GM21515 (cell line): Measurements from ENCODE around the gene KRTAP10-12.

ENCODE experiments used
- ATAC-seq: cut with Tn5 transposase; IDR thresholded peaks from one replicate; pipeline ENCODE4 v1.9.1; 2021; ENCODE audit not compliant: unreplicated experiment

Gene KRTAP10-12

GRCh38 chr21:44730951-44731579 is 34.1 kb downstream of the KRTAP10-12 start:
- no peak for ATAC-seq

DNA sequence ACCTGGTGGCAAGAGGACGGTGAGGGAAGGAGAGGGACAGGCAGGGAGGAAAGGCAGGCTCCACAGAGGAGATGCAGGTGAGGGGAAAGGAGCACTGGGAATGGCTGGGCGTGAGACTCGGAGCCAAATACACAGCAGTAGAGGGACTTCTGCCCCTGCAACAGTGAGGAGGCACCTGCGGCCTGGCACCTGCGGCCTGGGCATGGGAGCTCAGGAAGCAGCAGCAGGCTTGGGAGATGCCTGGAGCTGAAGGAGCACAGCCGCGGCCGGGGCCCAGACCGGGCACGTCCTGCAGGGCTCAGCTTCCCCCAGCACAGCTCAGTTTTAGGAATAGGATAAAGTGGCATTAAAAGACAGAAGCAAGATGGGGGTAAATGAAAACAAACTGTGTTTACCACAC is 35.3 kb downstream of the KRTAP10-12 start:
- no peak for ATAC-seq

DNA sequence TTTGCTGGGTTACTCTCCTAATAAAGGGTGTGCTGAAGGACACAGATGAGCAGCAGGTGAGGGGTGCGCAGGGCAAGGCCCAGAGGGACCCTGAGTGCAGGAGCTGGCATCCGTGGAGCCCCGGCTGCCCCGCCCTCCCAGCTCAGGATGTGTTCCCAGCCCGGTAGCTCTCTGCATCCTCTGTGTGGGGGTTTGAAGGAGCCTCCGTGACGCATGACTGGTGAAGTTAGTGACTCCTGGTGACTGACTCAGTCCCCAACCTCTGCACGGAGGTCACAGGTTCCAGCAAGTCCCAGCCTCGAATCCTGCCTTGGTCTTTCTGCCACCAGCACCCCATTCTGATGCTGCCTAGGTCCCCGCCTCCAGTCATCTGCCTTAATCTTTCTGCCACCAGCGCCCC is 36.0 kb downstream of the KRTAP10-12 start:
- ATAC-seq: no peak

- ATAC-seq: no peak
These were observed 37.2 kb downstream of the KRTAP10-12 start for GRCh38 chr21:44734026-44734745.

GRCh38 chr21:44734841-44735240 is 37.9 kb downstream of the KRTAP10-12 start:
- ATAC-seq: no peak

DNA sequence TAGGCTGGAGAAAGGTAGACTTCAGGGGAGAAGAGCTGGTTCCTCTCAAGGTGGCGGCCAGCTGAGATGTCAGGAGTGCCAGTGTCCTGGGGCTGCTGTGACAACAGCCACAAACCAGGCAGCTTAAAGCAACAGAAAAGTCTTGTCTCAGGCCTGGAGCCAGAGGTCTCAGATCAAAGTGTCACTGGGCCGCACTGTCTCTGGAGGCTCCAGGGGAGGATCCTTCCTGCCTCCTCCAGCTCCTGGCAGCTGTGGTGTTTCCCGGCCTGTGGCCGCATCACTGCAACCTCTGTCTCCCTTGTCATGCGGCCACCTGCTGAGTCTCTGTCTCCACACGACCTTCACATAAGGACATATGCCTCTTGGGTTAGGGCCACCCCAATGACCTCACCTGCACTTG is 38.8 kb downstream of the KRTAP10-12 start:
- ATAC-seq: no peak

- no peak for ATAC-seq
These were observed 39.5 kb downstream of the KRTAP10-12 start for GRCh38 chr21:44736291-44737004.

DNA sequence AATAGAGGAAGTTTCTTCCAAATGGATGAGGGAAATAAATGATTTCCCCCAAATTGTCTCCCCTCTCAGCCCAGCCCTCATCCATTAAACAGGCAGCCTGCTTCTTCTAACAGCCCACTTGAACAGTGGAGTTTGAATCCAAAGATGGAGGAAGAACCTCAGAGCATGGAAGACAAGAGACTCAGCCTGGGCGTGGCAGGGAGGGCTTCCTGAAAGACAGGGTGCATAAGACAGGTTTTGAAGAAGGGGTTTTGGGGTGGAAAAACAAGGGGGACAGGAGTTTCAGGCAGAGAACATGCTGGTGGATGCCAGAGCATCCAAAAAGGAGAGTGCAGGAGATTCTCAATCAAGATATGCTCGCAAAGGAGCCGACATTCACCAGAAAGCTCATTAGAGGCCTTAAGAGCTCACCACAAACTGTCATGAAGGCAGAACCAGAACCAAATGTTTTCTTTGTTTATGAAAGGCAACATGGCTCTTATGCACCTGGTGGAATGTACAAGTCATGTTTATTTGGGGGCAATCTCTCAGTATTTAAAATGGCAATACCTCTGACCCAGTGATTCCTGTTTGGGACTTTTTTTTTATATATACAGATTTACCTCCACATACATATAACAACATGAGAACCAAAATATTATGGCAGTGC is 40.9 kb downstream of the KRTAP10-12 start:
- ATAC-seq: no peak

GRCh38 chr21:44738621-44739020 is 41.6 kb downstream of the KRTAP10-12 start:
- no peak for ATAC-seq

- no peak for ATAC-seq
These were observed 42.3 kb downstream of the KRTAP10-12 start for GRCh38 chr21:44739316-44739715.

DNA sequence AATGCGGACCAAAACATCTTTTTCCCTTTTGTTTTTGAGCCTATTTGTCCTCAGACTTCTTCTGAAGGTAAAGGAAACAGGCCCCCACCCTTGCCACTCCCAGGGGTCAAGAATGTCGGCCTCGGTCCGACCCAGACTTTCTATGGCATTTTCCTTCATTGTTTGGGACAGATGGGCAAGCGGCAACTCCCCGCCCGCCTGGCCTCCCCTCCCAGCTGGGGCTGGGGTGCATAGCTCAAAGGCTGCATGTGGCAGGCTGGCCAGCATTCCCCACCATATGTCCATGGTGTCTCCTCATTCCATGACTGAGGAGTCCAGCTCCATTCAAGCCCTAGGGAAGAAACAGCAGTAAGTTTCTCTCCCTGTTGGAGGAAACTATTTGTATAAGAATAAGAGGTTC is 43.8 kb downstream of the KRTAP10-12 start:
- no peak for ATAC-seq

GRCh38 chr21:44741921-44742320 is 44.9 kb downstream of the KRTAP10-12 start:
- no peak for ATAC-seq

GRCh38 chr21:44742418-44743153 is 45.6 kb downstream of the KRTAP10-12 start:
- no peak for ATAC-seq
